Smooth muscle cell (in vitro differentiated cells): ENCODE results near the gene MTMR6. TPM values are rescaled to one million over a fixed set of nuclear protein-coding genes. Genes with fewer than 3 reads are reported as not detected.
A peak's percentile ranks its signal among the peaks of the same experiment; 100 is the strongest.

ENCODE experiments used
- DNase-seq: peaks from one replicate; lab custom pipeline; 2025; ENCODE audit not compliant: unreplicated experiment; lab: John Stamatoyannopoulos, UW
- H2AFZ ChIP-seq: fragments of 200-600 bp; sonication (generic); 2 replicates; pipeline ENCODE4 v1.6.0; 2016; ENCODE audit warnings: antibody characterized with exemption, low read depth, mild to moderate bottlenecking
- H3F3A ChIP-seq: fragments of 200-600 bp; sonication (generic); 2 replicates; pipeline ENCODE4 v1.6.0; 2017; ENCODE audit warnings: antibody characterized with exemption, low read depth
- H3K27ac ChIP-seq: fragments of 200-600 bp; sonication (generic); 2 replicates; pipeline ENCODE4 v1.5.1; 2016; ENCODE audit warnings: low read depth, mild to moderate bottlenecking
- H3K27me3 ChIP-seq: fragments of 200-600 bp; sonication (generic); 2 replicates; pipeline ENCODE4 v1.6.1; 2016; ENCODE audit warnings: low read depth, mild to moderate bottlenecking
- H3K36me3 ChIP-seq: fragments of 200-600 bp; sonication (generic); 2 replicates; pipeline ENCODE4 v1.5.1; 2016; ENCODE audit warnings: low read depth
- H3K4me1 ChIP-seq: fragments of 200-600 bp; sonication (generic); 2 replicates; pipeline ENCODE4 v1.5.1; 2016; ENCODE audit warnings: low read depth
- H3K4me2 ChIP-seq: fragments of 200-600 bp; sonication (generic); 2 replicates; pipeline ENCODE4 v1.6.0; 2016; ENCODE audit warnings: mild to moderate bottlenecking
- H3K4me3 ChIP-seq: fragments of 200-600 bp; sonication (generic); 2 replicates; pipeline ENCODE4 v1.5.1; 2016; ENCODE audit warnings: mild to moderate bottlenecking
- H3K79me2 ChIP-seq: fragments of 200-600 bp; sonication (generic); 2 replicates; pipeline ENCODE4 v1.6.0; 2016; ENCODE audit warnings: low read depth, mild to moderate bottlenecking
- H3K9ac ChIP-seq: fragments of 200-600 bp; sonication (generic); 2 replicates; pipeline ENCODE4 v1.6.0; 2016; ENCODE audit warnings: low read depth
- H3K9me3 ChIP-seq: fragments of 200-600 bp; sonication (generic); replicated peaks from 2 replicates; pipeline ENCODE4 v1.5.1; 2016; ENCODE audit warnings: low read depth
- H4K20me1 ChIP-seq: fragments of 200-600 bp; sonication (generic); 2 replicates; pipeline ENCODE4 v1.6.0; 2016; ENCODE audit warnings: low read depth
- WGBS: methylation state at CpG from one replicate; pipeline ENCODE4 v1.1.7; 2016; ENCODE audit warnings: low lambda C conversion rate; 5-methylcytosine and 5-hydroxymethylcytosine counted together
- polyA plus RNA-seq: library from polyadenylated mRNA; unstranded; fragments of >200 nt; fragmentation: Nextera tagmentation; extraction: Ambion mirVana; gene quantifications from 2 replicates; pipeline ENCODE4 v1.2.1, GENCODE V29; 2016
- total RNA-seq: library from RNA; depleted of rRNA; stranded (reverse); fragments of >200 nt; gene quantifications from 2 replicates; pipeline ENCODE4 v1.2.3, GENCODE V29; 2014
- TF ChIP-seq, protein P1 (sequence below): fragments of 200-600 bp; sonication (generic); IDR thresholded peaks from 2 replicates; pipeline ENCODE4 v1.5.1; 2017; ENCODE audit warnings: borderline replicate concordance, mild to moderate bottlenecking, antibody characterized with exemption; ENCODE audit not compliant: insufficient read depth, poor library complexity, severe bottlenecking

The MTMR6 gene
- total and polyA plus RNA-seq, 2 experiments from 2014 or later: 15.1 to 35.4 TPM

DNA sequence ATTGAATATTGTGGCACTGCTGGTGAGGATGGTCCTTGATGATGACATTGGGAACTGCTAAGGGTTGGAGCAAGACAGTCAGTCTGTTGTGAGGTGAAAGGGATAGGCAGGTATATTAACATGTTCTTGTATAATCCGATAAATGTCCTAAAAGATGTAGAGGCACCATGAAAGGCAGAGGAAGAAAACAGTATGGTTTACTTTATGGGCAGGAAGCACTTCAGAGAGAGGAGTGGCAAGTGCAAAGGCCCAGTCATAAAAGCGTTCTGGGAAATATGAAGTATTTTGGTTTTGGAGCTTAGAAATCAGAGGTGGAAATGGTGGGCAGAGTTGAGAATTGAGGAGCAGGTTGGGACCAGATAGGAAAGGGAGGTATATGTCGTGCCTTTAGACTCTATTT is 23.6 kb upstream of the MTMR6 start:
- H3K4me3 ChIP-seq: no peak overlapping the region
- DNase-seq: no peak
- H3K4me1 ChIP-seq: no peaks in the 10 kb centered on the region
- peaks cover 47% of the 10 kb centered on the region for H4K20me1 ChIP-seq
- peaks cover 34% of the 10 kb centered on the region for H3K79me2 ChIP-seq
- no peak overlapping the region for H2AFZ ChIP-seq
- WGBS: 100% methylated on average over 3 of the region's 3 CpGs
- H3K27me3 ChIP-seq: no peaks in the 10 kb centered on the region
- no peak overlapping the region for H3K27ac ChIP-seq
- H3K36me3 ChIP-seq: peaks cover 17% of the 10 kb centered on the region
- no peaks in the 10 kb centered on the region for H3F3A ChIP-seq
- TF ChIP-seq, protein P1, sequence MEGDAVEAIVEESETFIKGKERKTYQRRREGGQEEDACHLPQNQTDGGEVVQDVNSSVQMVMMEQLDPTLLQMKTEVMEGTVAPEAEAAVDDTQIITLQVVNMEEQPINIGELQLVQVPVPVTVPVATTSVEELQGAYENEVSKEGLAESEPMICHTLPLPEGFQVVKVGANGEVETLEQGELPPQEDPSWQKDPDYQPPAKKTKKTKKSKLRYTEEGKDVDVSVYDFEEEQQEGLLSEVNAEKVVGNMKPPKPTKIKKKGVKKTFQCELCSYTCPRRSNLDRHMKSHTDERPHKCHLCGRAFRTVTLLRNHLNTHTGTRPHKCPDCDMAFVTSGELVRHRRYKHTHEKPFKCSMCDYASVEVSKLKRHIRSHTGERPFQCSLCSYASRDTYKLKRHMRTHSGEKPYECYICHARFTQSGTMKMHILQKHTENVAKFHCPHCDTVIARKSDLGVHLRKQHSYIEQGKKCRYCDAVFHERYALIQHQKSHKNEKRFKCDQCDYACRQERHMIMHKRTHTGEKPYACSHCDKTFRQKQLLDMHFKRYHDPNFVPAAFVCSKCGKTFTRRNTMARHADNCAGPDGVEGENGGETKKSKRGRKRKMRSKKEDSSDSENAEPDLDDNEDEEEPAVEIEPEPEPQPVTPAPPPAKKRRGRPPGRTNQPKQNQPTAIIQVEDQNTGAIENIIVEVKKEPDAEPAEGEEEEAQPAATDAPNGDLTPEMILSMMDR: no peak
- H3K4me2 ChIP-seq: no peak overlapping the region
- no peak overlapping the region for H3K9ac ChIP-seq
- H3K9me3 ChIP-seq: no peaks in the 10 kb centered on the region

- H3K9me3 ChIP-seq: no peaks in the 10 kb centered on the region
- H4K20me1 ChIP-seq: peaks cover 85% of the 10 kb centered on the region
- H3K27ac ChIP-seq: peak overlapping the region; percentile 16
- H3K4me1 ChIP-seq: peaks cover 9% of the 10 kb centered on the region
- TF ChIP-seq, protein P1: no peak
- H3K4me3 ChIP-seq: no peak overlapping the region
- no peak overlapping the region for H2AFZ ChIP-seq
- no peak overlapping the region for H3K9ac ChIP-seq
- H3F3A ChIP-seq: no peaks in the 10 kb centered on the region
- no peak overlapping the region for H3K4me2 ChIP-seq
- H3K36me3 ChIP-seq: peaks cover 5% of the 10 kb centered on the region
- no peaks in the 10 kb centered on the region for H3K27me3 ChIP-seq
- peaks cover 74% of the 10 kb centered on the region for H3K79me2 ChIP-seq
- no peak for DNase-seq
- WGBS: 94% methylated on average over 7 of the region's 7 CpGs
These were observed 19.6 kb upstream of the MTMR6 start for GRCh38 chr13:25306671-25307464.

DNA sequence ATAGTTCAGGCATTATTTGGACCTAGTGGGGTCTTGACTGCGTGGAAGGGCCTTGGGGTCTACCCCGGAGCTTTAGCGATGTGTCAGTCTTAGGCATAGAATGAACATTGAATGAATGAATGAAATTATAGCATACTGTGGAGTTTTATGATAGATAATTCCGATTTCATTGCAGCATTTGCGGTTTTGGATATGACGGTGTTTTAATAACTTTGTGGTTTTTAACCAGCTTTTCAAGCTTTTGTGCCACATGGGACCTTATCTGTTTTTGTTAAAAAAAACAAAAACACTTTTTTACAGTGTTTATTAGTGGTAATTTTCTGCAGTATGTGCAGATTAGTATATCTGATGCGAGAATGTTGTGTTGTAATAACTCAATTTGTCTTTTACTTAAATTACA is 14.8 kb upstream of the MTMR6 start:
- peak overlapping the region; percentile 21 for H2AFZ ChIP-seq
- H3K4me3 ChIP-seq: peak overlapping the region; percentile 84
- peak overlapping the region; percentile 95 for H3K27ac ChIP-seq
- no peak for DNase-seq
- TF ChIP-seq, protein P1: no peak
- H3F3A ChIP-seq: no peaks in the 10 kb centered on the region
- H3K4me1 ChIP-seq: peaks cover 9% of the 10 kb centered on the region
- H3K79me2 ChIP-seq: peaks cover 54% of the 10 kb centered on the region
- peaks cover 8% of the 10 kb centered on the region for H3K27me3 ChIP-seq
- 7% methylated on average over 7 of the region's 7 CpGs for WGBS
- H4K20me1 ChIP-seq: peaks cover 51% of the 10 kb centered on the region
- H3K36me3 ChIP-seq: no peaks in the 10 kb centered on the region
- H3K4me2 ChIP-seq: peak overlapping the region; percentile 93
- no peaks in the 10 kb centered on the region for H3K9me3 ChIP-seq
- peak overlapping the region; percentile 93 for H3K9ac ChIP-seq
